HK-2 (cell line): ENCODE data around the gene ESYT2.
"Not testable (repeated sequence)": the region's sequence is repeated elsewhere in the genome, so short reads cannot be mapped to it uniquely, and the experiment has no call there.

Experiments
- DNase-seq: peaks from one replicate; pipeline ENCODE4 v3.0.0-alpha.2; 2018; ENCODE audit not compliant: unreplicated experiment

ESYT2 gene

GRCh38 chr7:158858592-158859503 is 29.5 kb upstream of the ESYT2 start:
- no peak for DNase-seq

GRCh38 chr7:158856883-158857668 is 27.8 kb upstream of the ESYT2 start:
- no peak for DNase-seq

- no peak for DNase-seq
Observed at GRCh38 chr7:158854681-158855081, 25.4 kb upstream of the ESYT2 start.

- DNase-seq, result no peak
Observed at GRCh38 chr7:158850545-158851102, 21.3 kb upstream of the ESYT2 start.

- DNase-seq, result no peak
Observed at GRCh38 chr7:158849768-158850544, 20.6 kb upstream of the ESYT2 start.

GRCh38 chr7:158849442-158849767 is 20.1 kb upstream of the ESYT2 start:
- DNase-seq, result no peak

GRCh38 chr7:158847451-158847866 is 18.1 kb upstream of the ESYT2 start:
- no peak for DNase-seq

GRCh38 chr7:158846304-158846703 is 17.0 kb upstream of the ESYT2 start:
- DNase-seq, result no peak

- no peak for DNase-seq
Observed at GRCh38 chr7:158843771-158844170, 14.5 kb upstream of the ESYT2 start.

- DNase-seq, result no peak
Observed at GRCh38 chr7:158842486-158842885, 13.2 kb upstream of the ESYT2 start.

- no peak for DNase-seq
Observed at GRCh38 chr7:158840604-158841003, 11.3 kb upstream of the ESYT2 start.

- not testable (repeated sequence) for DNase-seq
Observed at GRCh38 chr7:158839177-158839576, 9.9 kb upstream of the ESYT2 start.

- no peak for DNase-seq
Observed at GRCh38 chr7:158837790-158838637, 8.7 kb upstream of the ESYT2 start.

- no peak for DNase-seq
Observed at GRCh38 chr7:158836692-158837091, 7.4 kb upstream of the ESYT2 start.

- DNase-seq, result no peak
Observed at GRCh38 chr7:158834878-158835784, 5.8 kb upstream of the ESYT2 start.

GRCh38 chr7:158832994-158833393 is 3.7 kb upstream of the ESYT2 start:
- DNase-seq, result no peak

GRCh38 chr7:158831738-158832091 is 2.4 kb upstream of the ESYT2 start:
- no peak for DNase-seq

GRCh38 chr7:158830211-158830723 is 958 bp upstream of the ESYT2 start:
- no peak for DNase-seq

- peak; percentile 74 for DNase-seq
Observed at GRCh38 chr7:158829021-158829341, 328 bp downstream of the ESYT2 start.
